Astrocyte (in vitro differentiated cells and primary cell): ENCODE measurements around the gene CASP12. TPM values are rescaled to one million over a fixed set of nuclear protein-coding genes. Genes with fewer than 3 reads are reported as not detected.

ENCODE experiments used
- DNase-seq: peaks from one replicate; pipeline ENCODE4 v3.0.0-alpha.2; 2010; ENCODE audit warnings: low read depth
- FAIRE-seq: peaks from 2 replicates; lab custom pipeline; 2011; peaks lifted over from hg19 to GRCh38; lab: Jason Lieb, UNC
- H2AFZ ChIP-seq: 2 replicates; pipeline ENCODE4 v1.6.0; 2012; ENCODE audit warnings: low read depth, low read length, inconsistent platforms
- H3K27ac ChIP-seq: 2 replicates; pipeline ENCODE4 v1.5.1; 2011; ENCODE audit warnings: low read depth, low read length, inconsistent platforms
- H3K27me3 ChIP-seq: 2 replicates; pipeline ENCODE4 v1.6.0; 2011; ENCODE audit warnings: low read length, inconsistent platforms; ENCODE audit not compliant: insufficient read depth
- H3K36me3 ChIP-seq: 2 replicates; pipeline ENCODE4 v1.5.1; 2011; ENCODE audit warnings: low read length, inconsistent platforms; ENCODE audit not compliant: insufficient read depth
- H3K4me1 ChIP-seq: 2 replicates; pipeline ENCODE4 v1.5.1; 2011; ENCODE audit warnings: low read length, inconsistent platforms; ENCODE audit not compliant: insufficient read depth
- H3K4me2 ChIP-seq: 2 replicates; pipeline ENCODE4 v1.6.0; 2012; ENCODE audit warnings: low read length, inconsistent platforms
- H3K4me3 ChIP-seq: 2 replicates; pipeline ENCODE4 v1.5.1; 2011; ENCODE audit warnings: low read depth, mild to moderate bottlenecking, low read length, inconsistent platforms; ENCODE audit not compliant: insufficient read depth
- H3K79me2 ChIP-seq: 2 replicates; pipeline ENCODE4 v1.6.0; 2012; ENCODE audit warnings: mild to moderate bottlenecking, low read length, inconsistent platforms; ENCODE audit not compliant: insufficient read depth
- H3K9ac ChIP-seq: 2 replicates; pipeline ENCODE4 v1.6.0; 2012; ENCODE audit warnings: mild to moderate bottlenecking, low read length, inconsistent platforms
- H3K9me3 ChIP-seq: 2 replicates; pipeline ENCODE4 v1.5.1; 2012; ENCODE audit warnings: low read depth, mild to moderate bottlenecking, low read length, inconsistent platforms; ENCODE audit not compliant: insufficient read depth
- H4K20me1 ChIP-seq: 2 replicates; pipeline ENCODE4 v1.6.0; 2012; ENCODE audit warnings: low read length, inconsistent platforms; ENCODE audit not compliant: insufficient read depth
- H3K27ac Mint-ChIP-seq: one replicate; pipeline ENCODE4 v1.8.0; 2021; ENCODE audit warnings: mild to moderate bottlenecking, mixed read lengths; ENCODE audit not compliant: unreplicated experiment
- H3K27me3 Mint-ChIP-seq: one replicate; pipeline ENCODE4 v1.8.0; 2021; ENCODE audit warnings: low read depth, mixed read lengths; ENCODE audit not compliant: unreplicated experiment
- H3K36me3 Mint-ChIP-seq: one replicate; pipeline ENCODE4 v1.8.0; 2021; ENCODE audit warnings: low read depth, mixed read lengths; ENCODE audit not compliant: unreplicated experiment
- H3K4me1 Mint-ChIP-seq: one replicate; pipeline ENCODE4 v1.8.0; 2021; ENCODE audit warnings: low read depth, mixed read lengths; ENCODE audit not compliant: unreplicated experiment
- H3K4me3 Mint-ChIP-seq: one replicate; pipeline ENCODE4 v1.8.0; 2021; ENCODE audit warnings: mild to moderate bottlenecking, moderate library complexity, mixed read lengths; ENCODE audit not compliant: unreplicated experiment
- H3K9me3 Mint-ChIP-seq: one replicate; pipeline ENCODE4 v1.8.0; 2021; ENCODE audit warnings: mild to moderate bottlenecking, mixed read lengths; ENCODE audit not compliant: unreplicated experiment
- CTCF ChIP-seq: IDR thresholded peaks from 2 replicates; pipeline ENCODE4 v1.5.1; 2011; ENCODE audit warnings: low read depth, mild to moderate bottlenecking, inconsistent platforms, low read length, moderate library complexity; ENCODE audit not compliant: insufficient read depth
- EZH2 ChIP-seq: IDR thresholded peaks from 2 replicates; pipeline ENCODE4 v1.6.1; 2012; ENCODE audit warnings: mild to moderate bottlenecking, low read length, inconsistent platforms; ENCODE audit not compliant: insufficient read depth
- total RNA-seq: library from RNA; stranded (reverse); gene quantifications from 2 replicates; pipeline ENCODE4 v1.2.1, GENCODE V29; 2021

Gene CASP12
- total RNA-seq, 1 donor from 2014 or later, result not detected

DNA sequence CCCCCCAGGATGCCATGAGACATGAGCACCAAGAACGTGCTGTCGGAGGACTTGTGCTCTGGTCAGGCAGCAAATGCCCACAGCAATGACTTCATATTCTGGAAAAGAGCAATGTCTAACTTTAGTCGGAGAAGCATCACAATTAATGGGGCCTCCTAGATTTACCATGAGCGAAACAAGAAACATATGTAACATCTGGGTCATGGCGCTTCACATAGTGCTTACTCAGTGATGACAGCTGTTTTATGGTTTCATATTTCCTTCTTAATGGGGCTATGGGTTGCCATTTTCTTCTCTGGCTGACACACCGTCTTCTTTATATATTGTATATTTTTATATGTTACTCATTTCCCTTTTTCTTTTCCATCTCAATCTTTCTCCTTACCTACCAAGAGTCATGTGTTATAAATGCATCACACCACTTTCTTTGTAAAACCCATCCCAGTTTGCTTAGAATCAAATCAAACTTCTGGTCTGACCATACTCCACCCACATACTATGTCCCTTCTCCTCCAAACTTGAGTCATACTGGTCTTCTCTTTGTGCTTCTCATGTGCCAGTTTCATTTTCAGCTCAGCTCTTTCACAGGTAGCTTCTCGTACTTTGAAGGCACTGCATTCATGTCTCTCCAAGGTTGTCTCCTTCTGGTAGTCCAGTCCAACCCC lies 9.4 kb upstream of the CASP12 start:
- H3K4me2 ChIP-seq, result peak overlapping the region; percentile 20
- H3K9ac ChIP-seq, result no peak overlapping the region
- no peaks in the 10 kb centered on the region for H3K4me1 ChIP-seq
- H4K20me1 ChIP-seq, result no peaks in the 10 kb centered on the region
- H3K9me3 Mint-ChIP-seq, result no peaks in the 10 kb centered on the region
- H3K27me3 ChIP-seq, result no peaks in the 10 kb centered on the region
- H3K79me2 ChIP-seq, result no peaks in the 10 kb centered on the region
- H3K4me3 ChIP-seq, result no peak overlapping the region
- H3K4me1 Mint-ChIP-seq, result no peaks in the 10 kb centered on the region
- no peak overlapping the region for H3K27ac Mint-ChIP-seq
- TF ChIP-seq CTCF, result no peak
- peak overlapping the region; percentile 21 for H3K27ac ChIP-seq
- H3K4me3 Mint-ChIP-seq, result no peak overlapping the region
- DNase-seq (peak; percentile 50), FAIRE-seq (no peak)
- H2AFZ ChIP-seq, result peak overlapping the region; percentile 14
- no peaks in the 10 kb centered on the region for H3K36me3 ChIP-seq
- H3K27me3 Mint-ChIP-seq, result no peaks in the 10 kb centered on the region
- H3K9me3 ChIP-seq, result no peaks in the 10 kb centered on the region
- no peaks in the 10 kb centered on the region for H3K36me3 Mint-ChIP-seq

- DNase-seq (no peak), FAIRE-seq (no peak)
- Histone ChIP-seq H3K4me2 (no peak overlapping the region), H3K9me3 (no peaks in the 10 kb centered on the region), H3K27ac (no peak overlapping the region), H3K27me3 (no peaks in the 10 kb centered on the region), H3K4me1 (no peaks in the 10 kb centered on the region), H2AFZ (no peak overlapping the region), H3K4me3 (no peak overlapping the region), H3K79me2 (no peaks in the 10 kb centered on the region), H3K36me3 (no peaks in the 10 kb centered on the region), H3K9ac (no peak overlapping the region), H4K20me1 (no peaks in the 10 kb centered on the region)
- TF ChIP-seq CTCF (no peak), EZH2 (no peak)
- H3K4me3 Mint-ChIP-seq, result no peak overlapping the region
- no peaks in the 10 kb centered on the region for H3K36me3 Mint-ChIP-seq
- no peaks in the 10 kb centered on the region for H3K4me1 Mint-ChIP-seq
- no peaks in the 10 kb centered on the region for H3K9me3 Mint-ChIP-seq
- H3K27me3 Mint-ChIP-seq, result no peaks in the 10 kb centered on the region
- H3K27ac Mint-ChIP-seq, result no peak overlapping the region
These were observed 7.0 kb upstream of the CASP12 start for GRCh38 chr11:104905271-104905670.

GRCh38 chr11:104899226-104899625 lies 966 bp upstream of the CASP12 start:
- Histone ChIP-seq H3K4me2 (no peak overlapping the region), H2AFZ (no peak overlapping the region), H3K4me1 (no peaks in the 10 kb centered on the region), H3K9me3 (no peaks in the 10 kb centered on the region), H3K9ac (no peak overlapping the region), H3K27me3 (no peaks in the 10 kb centered on the region), H3K4me3 (no peak overlapping the region), H3K79me2 (no peaks in the 10 kb centered on the region), H3K36me3 (no peaks in the 10 kb centered on the region), H3K27ac (no peak overlapping the region), H4K20me1 (no peaks in the 10 kb centered on the region)
- Mint-ChIP-seq H3K4me1 (peaks cover 4% of the 10 kb centered on the region), H3K27ac (no peak overlapping the region), H3K4me3 (no peak overlapping the region), H3K36me3 (no peaks in the 10 kb centered on the region), H3K27me3 (no peaks in the 10 kb centered on the region), H3K9me3 (no peaks in the 10 kb centered on the region)
- FAIRE-seq (no peak), DNase-seq (no peak)
- TF ChIP-seq CTCF (no peak), EZH2 (no peak)
